ENCODE measurements around the gene DKK3.
A peak's percentile ranks its signal among the peaks of the same experiment; 100 is the strongest.

The DKK3 gene

DNA sequence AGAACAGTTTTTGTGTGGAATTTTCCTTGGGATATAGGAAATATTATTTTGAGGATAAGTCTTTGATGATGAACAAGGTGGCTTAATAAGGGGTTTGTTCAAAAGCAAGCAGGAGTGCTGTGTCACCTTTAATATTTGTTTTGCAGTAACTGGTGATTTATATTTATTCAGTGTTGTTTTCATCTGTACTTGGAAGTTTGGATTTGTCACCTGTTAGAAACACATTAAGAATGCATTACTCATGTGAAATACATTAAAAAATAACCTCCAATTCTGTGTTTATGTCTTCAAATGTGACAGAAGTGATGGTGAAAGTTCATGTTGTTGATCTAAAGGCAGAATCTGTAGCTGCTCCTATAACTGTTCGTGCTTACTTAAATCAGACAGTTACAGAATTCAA lies 70.5 kb downstream of the DKK3 start:
- DNase-seq: peak; percentile 17

DNA sequence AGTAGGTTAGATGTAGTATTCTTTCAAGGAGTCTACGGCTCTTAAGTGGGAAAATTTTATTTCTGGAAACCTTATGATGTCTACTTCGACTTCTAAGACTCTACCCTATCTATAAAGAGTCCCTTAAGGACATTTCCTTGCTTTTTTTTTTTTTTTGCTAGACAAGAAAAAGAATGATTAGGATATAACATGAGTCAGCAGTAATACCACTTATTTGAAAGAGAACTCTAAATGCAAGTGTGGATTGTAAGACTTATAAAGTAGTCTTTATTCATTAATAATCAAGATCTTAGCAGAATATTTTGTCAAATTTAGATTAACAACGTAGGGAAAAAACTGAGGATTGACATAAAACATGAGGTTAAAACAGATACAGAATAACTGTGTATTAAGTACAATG lies 71.0 kb downstream of the DKK3 start:
- no peak for DNase-seq

DNA sequence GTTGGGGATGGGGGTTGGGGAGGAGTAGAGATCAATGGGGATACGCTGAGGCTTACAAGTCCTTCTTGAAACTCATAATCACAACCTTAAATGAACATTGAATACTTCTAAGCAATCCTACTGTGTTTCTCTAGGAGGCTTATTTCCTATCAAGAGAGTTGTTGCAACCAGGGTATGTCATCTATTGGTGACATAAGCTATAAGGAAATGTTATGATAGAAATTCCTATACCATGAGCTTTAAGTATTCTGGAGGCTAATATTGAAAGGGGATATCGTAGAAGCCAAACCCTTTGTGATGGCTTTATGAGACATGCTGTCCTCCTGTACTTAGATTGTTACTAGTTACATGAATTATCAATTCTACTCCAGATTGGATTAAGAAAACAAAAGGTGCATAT lies 72.9 kb downstream of the DKK3 start:
- DNase-seq: peak; percentile 83

DNA sequence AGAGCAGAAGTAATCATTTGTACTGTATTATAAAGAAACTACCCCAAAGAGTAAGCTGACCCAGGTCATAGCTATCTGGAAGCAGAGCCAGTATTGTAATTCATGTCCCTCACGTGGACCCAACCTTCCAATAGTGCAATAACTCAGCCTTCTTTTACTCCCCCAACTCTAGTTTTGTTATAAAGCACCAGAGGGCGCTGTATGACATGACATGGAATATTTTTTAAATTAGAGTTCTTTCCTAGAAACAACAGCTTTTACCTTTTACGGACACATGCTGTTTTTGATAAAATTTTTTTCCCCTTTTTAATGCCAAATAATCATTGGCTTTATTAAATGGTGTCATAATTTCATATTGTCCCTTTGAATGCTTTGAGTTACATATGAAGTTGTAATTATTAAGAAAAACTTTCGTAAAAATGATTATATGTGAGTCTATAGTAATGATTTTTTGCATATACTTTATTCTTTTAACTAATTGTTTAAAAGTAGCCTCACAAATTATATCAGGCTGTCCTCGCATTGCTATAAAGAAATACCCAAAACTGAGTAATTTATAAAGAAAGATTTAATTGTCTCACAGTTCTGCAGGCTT lies 76.9 kb downstream of the DKK3 start:
- peak; percentile 78 for DNase-seq

DNA sequence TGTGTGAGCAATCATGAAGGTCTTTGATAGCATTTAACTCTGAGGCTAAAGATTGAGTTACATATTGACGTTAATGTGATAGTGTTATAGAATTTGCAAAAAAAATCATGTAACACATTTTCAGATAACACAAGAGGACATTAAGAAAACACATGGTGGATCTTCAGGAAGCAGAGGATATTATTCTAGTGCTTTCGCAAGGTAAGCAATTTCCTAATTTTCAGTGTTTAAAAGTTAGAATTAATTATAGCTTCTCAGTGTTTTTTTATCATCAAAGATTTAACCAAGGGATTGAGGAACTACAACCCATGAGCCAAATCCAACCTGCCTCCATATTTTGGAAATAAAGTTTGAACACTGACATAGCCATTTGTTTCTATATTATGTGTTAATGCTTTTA lies 78.5 kb downstream of the DKK3 start:
- no peak for DNase-seq

DNA sequence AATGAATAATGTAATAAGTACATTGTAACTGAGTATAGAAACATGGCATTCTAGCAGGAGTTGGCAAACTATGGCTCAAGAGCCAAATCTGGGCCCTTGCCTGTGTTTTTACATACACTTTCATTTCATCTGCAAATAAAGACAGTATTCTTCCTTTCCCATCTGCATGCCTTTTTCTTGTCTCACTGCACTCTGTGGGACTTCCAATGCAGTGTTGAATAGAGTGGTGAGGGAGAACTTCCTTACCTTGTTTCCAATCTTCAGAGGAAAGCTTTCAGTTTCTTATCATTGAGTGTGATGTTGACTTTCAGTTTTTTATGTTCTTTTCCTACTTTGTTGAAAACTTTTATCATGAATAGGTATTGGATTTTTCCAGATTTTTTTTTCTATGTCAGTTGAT lies 84.6 kb downstream of the DKK3 start:
- no peak for DNase-seq

DNA sequence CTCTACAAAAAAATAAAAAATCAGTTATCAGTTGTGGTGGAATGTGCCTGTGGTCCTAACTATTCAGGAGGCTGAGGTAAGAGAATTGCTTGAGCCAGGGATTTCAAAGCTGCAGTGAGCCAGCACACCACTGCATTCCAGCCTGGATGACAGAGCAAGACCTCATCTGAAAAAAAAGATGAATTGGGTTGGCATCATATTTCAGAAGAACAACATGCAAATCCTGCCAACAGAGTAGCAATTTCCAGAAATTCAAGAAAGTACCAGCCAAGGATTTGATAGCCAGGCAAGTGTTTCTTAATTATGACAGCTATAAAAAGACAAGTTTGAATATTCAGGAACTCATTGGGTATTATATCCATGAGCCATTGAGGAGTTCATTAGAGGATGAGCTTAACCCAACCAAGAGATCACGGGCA lies 91.4 kb downstream of the DKK3 start:
- DNase-seq: peak; percentile 86

DNA sequence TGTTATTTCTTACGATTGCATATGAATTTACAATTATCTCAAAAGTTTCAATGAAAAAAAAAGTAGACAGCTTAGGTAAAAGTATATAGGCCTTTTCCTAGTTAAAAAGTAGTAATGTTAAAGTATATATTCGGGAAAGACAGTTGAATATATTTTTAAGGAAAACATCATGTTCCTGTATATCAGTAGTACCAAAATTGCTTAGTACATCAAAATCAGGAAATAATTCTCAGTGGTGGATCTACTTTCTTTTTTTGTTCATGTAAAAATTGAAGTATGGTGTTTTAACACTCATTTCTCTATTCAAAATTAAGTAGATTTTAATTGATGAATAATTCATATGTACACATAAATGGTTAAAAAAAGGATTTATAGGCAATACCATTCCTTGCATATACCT lies 92.8 kb downstream of the DKK3 start:
- no peak for DNase-seq

DNA sequence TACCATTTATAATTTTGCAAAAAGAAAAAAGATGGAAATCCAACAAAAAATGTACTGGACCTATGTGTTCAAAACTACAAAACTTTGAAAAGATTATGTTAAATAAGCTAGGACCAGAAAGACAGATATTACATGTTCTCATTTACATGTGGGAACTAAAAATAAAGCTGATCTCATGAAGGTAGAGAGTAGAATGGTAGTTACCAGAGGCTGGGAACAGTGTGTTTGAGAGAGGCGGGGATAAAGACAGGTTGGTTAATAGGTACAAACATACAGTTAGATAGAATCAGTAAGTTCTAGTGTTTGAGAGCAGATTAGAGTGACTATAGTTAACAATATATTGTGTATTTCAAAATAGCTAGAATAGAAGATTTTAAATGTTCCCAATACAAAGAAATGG lies 95.0 kb downstream of the DKK3 start:
- DNase-seq: no peak
